Adipocyte (in vitro differentiated cells): ENCODE data around the gene DNAJC4.
A peak's percentile ranks its signal among the peaks of the same experiment; 100 is the strongest.

Experiments used
- DNase-seq: peaks from one replicate; pipeline ENCODE4 v3.0.0-alpha.2; 2015; ENCODE audit warnings: low read depth
- H3K27me3 ChIP-seq: replicated peaks from 2 replicates; pipeline ENCODE4 v1.7.0; 2013; ENCODE audit warnings: mild to moderate bottlenecking, low read length, moderate library complexity; ENCODE audit not compliant: control insufficient read depth, insufficient read depth
- H3K36me3 ChIP-seq: 2 replicates; pipeline ENCODE4 v1.7.0; 2013; ENCODE audit warnings: low read length, mild to moderate bottlenecking, moderate library complexity; ENCODE audit not compliant: control insufficient read depth, insufficient read depth, severe bottlenecking
- H3K4me1 ChIP-seq: 2 replicates; pipeline ENCODE4 v1.7.0; 2013; ENCODE audit warnings: mild to moderate bottlenecking, low read length, moderate library complexity; ENCODE audit not compliant: control insufficient read depth, insufficient read depth
- H3K4me3 ChIP-seq: 2 replicates; pipeline ENCODE4 v1.7.0; 2013; ENCODE audit warnings: mild to moderate bottlenecking, low read length, moderate library complexity
- H3K9ac ChIP-seq: 2 replicates; pipeline ENCODE4 v1.7.0; 2013; ENCODE audit warnings: mild to moderate bottlenecking, low read length, moderate library complexity
- H3K9me3 ChIP-seq: 2 replicates; pipeline ENCODE4 v1.7.0; 2013; ENCODE audit warnings: mild to moderate bottlenecking, low read length, moderate library complexity; ENCODE audit not compliant: control insufficient read depth

The DNAJC4 gene

GRCh38 chr11:64249038-64249437, 18.7 kb downstream of the DNAJC4 start:
- peaks cover 3% of the 10 kb centered on the region for H3K36me3 ChIP-seq
- DNase-seq: no peak
- no peak overlapping the region for H3K4me3 ChIP-seq
- peaks cover 34% of the 10 kb centered on the region for H3K4me1 ChIP-seq
- no peaks in the 10 kb centered on the region for H3K27me3 ChIP-seq
- H3K9me3 ChIP-seq: no peaks in the 10 kb centered on the region
- H3K9ac ChIP-seq: no peak overlapping the region

GRCh38 chr11:64249563-64250414, 19.4 kb downstream of the DNAJC4 start:
- no peak overlapping the region for H3K4me3 ChIP-seq
- no peak overlapping the region for H3K9ac ChIP-seq
- no peak for DNase-seq
- H3K4me1 ChIP-seq: peaks cover 31% of the 10 kb centered on the region
- no peaks in the 10 kb centered on the region for H3K36me3 ChIP-seq
- H3K9me3 ChIP-seq: no peaks in the 10 kb centered on the region
- H3K27me3 ChIP-seq: no peaks in the 10 kb centered on the region

GRCh38 chr11:64250415-64251015, 20.2 kb downstream of the DNAJC4 start:
- DNase-seq: no peak

GRCh38 chr11:64251016-64251752, 20.8 kb downstream of the DNAJC4 start, which contains the start of gene PLCB3:
Gene PLCB3 (plus strand): TSS chr11:64251530. CDS start chr11:64251650, 120 bp downstream.
- peaks cover 12% of the 10 kb centered on the region for H3K36me3 ChIP-seq
- peaks cover 29% of the 10 kb centered on the region for H3K4me1 ChIP-seq
- peak within 1 kb of the TSS; percentile 92 for H3K9ac ChIP-seq
- peak; percentile 84 for DNase-seq
- no peaks in the 10 kb centered on the region for H3K27me3 ChIP-seq
- H3K4me3 ChIP-seq: peak within 1 kb of the TSS; percentile 93
- no peaks in the 10 kb centered on the region for H3K9me3 ChIP-seq

More at GRCh38 chr11:64250415-64251015, 20.2 kb downstream of the DNAJC4 start:
- Histone ChIP-seq H3K4me3 (peak overlapping the region; percentile 81), H3K9ac (peak overlapping the region; percentile 79), H3K36me3 (peaks cover 5% of the 10 kb centered on the region), H3K27me3 (no peaks in the 10 kb centered on the region), H3K4me1 (peaks cover 29% of the 10 kb centered on the region), H3K9me3 (no peaks in the 10 kb centered on the region)

- Histone ChIP-seq H3K9me3 (no peaks in the 10 kb centered on the region), H3K9ac (peak overlapping the region; percentile 92), H3K36me3 (peaks cover 17% of the 10 kb centered on the region), H3K4me3 (peak overlapping the region; percentile 93), H3K27me3 (no peaks in the 10 kb centered on the region), H3K4me1 (peaks cover 29% of the 10 kb centered on the region)
- DNase-seq: no peak
These were observed 21.3 kb downstream of the DNAJC4 start for GRCh38 chr11:64251753-64252002.

GRCh38 chr11:64252003-64252872, 21.9 kb downstream of the DNAJC4 start:
- DNase-seq: peak; percentile 49

GRCh38 chr11:64253043-64253442, 22.7 kb downstream of the DNAJC4 start:
- DNase-seq: no peak
- Histone ChIP-seq H3K9me3 (no peaks in the 10 kb centered on the region), H3K27me3 (no peaks in the 10 kb centered on the region), H3K9ac (peak overlapping the region; percentile 42), H3K4me1 (peaks cover 24% of the 10 kb centered on the region), H3K4me3 (no peak overlapping the region), H3K36me3 (peaks cover 23% of the 10 kb centered on the region)

More at GRCh38 chr11:64252003-64252872, 21.9 kb downstream of the DNAJC4 start:
- Histone ChIP-seq H3K9ac (peak overlapping the region; percentile 92), H3K4me1 (peaks cover 29% of the 10 kb centered on the region), H3K27me3 (no peaks in the 10 kb centered on the region), H3K9me3 (no peaks in the 10 kb centered on the region), H3K4me3 (peak overlapping the region; percentile 93), H3K36me3 (peaks cover 17% of the 10 kb centered on the region)

GRCh38 chr11:64253481-64253880, 23.1 kb downstream of the DNAJC4 start:
- no peaks in the 10 kb centered on the region for H3K9me3 ChIP-seq
- H3K27me3 ChIP-seq: no peaks in the 10 kb centered on the region
- no peak overlapping the region for H3K4me3 ChIP-seq
- peak overlapping the region; percentile 42 for H3K9ac ChIP-seq
- H3K36me3 ChIP-seq: peaks cover 27% of the 10 kb centered on the region
- DNase-seq: no peak
- peaks cover 21% of the 10 kb centered on the region for H3K4me1 ChIP-seq

GRCh38 chr11:64254326-64254725, 24.0 kb downstream of the DNAJC4 start:
- Histone ChIP-seq H3K9me3 (no peaks in the 10 kb centered on the region), H3K36me3 (peaks cover 36% of the 10 kb centered on the region), H3K9ac (no peak overlapping the region), H3K27me3 (no peaks in the 10 kb centered on the region), H3K4me3 (no peak overlapping the region), H3K4me1 (peaks cover 21% of the 10 kb centered on the region)
- DNase-seq: no peak

GRCh38 chr11:64255135-64256128, 25.1 kb downstream of the DNAJC4 start:
- Histone ChIP-seq H3K4me1 (peaks cover 18% of the 10 kb centered on the region), H3K36me3 (peaks cover 44% of the 10 kb centered on the region)
- no peak for DNase-seq

More at GRCh38 chr11:64255135-64256128, 25.1 kb downstream of the DNAJC4 start:
- Histone ChIP-seq H3K27me3 (no peaks in the 10 kb centered on the region), H3K4me3 (no peak overlapping the region), H3K9me3 (no peaks in the 10 kb centered on the region), H3K9ac (no peak overlapping the region)
